Duodenal mucosa (tissue), 2 donors: ENCODE measurements around the gene PPT2.
"Not testable (repeated sequence)": the region's sequence is repeated elsewhere in the genome, so short reads cannot be mapped to it uniquely, and the experiment has no call there.

ENCODE experiments used
- H3K27ac ChIP-seq: one replicate; pipeline ENCODE4 v1.7.0; 2013; ENCODE audit warnings: low read depth, low read length
- H3K27me3 ChIP-seq, 2 donors: one replicate each; pipeline ENCODE4 v1.7.0; 2013; ENCODE audit warnings: low read length in 2 of 2, control low read depth in 1 of 2; ENCODE audit not compliant: insufficient read depth in 2 of 2, control insufficient read depth in 1 of 2
- H3K36me3 ChIP-seq, 2 donors: one replicate each; pipeline ENCODE4 v1.7.0; 2013; ENCODE audit warnings: low read length in 2 of 2, control low read depth in 1 of 2; ENCODE audit not compliant: insufficient read depth in 2 of 2, control insufficient read depth in 1 of 2
- H3K4me1 ChIP-seq, 2 donors: one replicate each; pipeline ENCODE4 v1.7.0; 2013; ENCODE audit warnings: low read length in 2 of 2, control low read depth in 1 of 2; ENCODE audit not compliant: insufficient read depth in 2 of 2, control insufficient read depth in 1 of 2
- H3K4me3 ChIP-seq, 2 donors: one replicate each; pipeline ENCODE4 v1.7.0; 2013; ENCODE audit warnings: low read length in 2 of 2, low read depth in 1 of 2
- H3K9ac ChIP-seq, 2 donors: one replicate each; pipeline ENCODE4 v1.7.0; 2013; ENCODE audit warnings: low read length in 2 of 2, low read depth in 1 of 2
- H3K9me3 ChIP-seq, 2 donors: one replicate each; pipeline ENCODE4 v1.7.0; 2013; ENCODE audit warnings: low read length in 2 of 2, control low read depth in 1 of 2; ENCODE audit not compliant: control insufficient read depth in 1 of 2

Gene PPT2

DNA sequence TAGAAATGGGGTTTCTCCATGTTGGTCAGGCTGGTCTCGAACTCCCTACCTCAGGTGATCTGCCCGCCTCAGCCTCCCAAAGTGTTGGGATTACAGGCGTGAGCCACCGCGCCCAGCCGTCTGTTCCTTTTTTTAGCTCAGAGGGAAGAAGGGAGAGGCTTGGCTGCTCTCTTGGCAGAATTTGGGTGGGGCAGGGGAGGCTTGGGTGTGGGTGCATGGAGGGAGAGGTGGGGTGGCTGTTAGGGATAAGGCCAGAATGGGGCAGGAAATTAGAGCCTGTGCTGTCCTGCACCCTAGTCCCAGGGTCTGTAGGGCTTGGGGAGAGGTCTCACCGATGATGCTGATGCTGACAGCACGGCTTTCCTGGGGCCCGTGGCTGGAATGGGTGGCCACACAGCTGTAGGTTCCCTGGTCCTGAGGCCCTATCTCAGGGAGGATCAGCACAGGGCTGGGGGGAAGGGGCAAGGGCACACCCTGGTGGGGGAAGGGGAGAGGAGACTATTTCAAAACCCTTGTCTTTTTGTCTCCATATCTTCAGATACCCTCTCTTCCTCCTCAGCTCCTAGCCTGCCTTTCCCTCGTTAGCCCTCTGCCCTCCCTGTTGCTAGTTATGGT lies 28.1 kb downstream of the PPT2 start:
- H3K36me3 ChIP-seq, result peaks cover 18 to 37% of the 10 kb centered on the region in 2 donors

GRCh38 chr6:32182555-32182981 lies 28.6 kb downstream of the PPT2 start:
- Histone ChIP-seq H3K27ac (no peak overlapping the region), H3K9ac (no peak overlapping the region)

More for the DNA sequence above, 28.1 kb downstream of the PPT2 start:
- H3K9me3 ChIP-seq, result no peaks in the 10 kb centered on the region
- no peak overlapping the region for H3K9ac ChIP-seq
- H3K4me3 ChIP-seq, result no peak overlapping the region
- no peaks in the 10 kb centered on the region for H3K27me3 ChIP-seq
- H3K4me1 ChIP-seq, result peaks cover 24 to 33% of the 10 kb centered on the region in 2 donors
- H3K27ac ChIP-seq, result no peak overlapping the region

GRCh38 chr6:32183030-32183429 lies 29.1 kb downstream of the PPT2 start:
- Histone ChIP-seq H3K36me3 (peaks cover 18 to 47% of the 10 kb centered on the region in 2 donors), H3K4me3 (no peak overlapping the region), H3K4me1 (peaks cover 31 to 39% of the 10 kb centered on the region in 2 donors), H3K9me3 (no peaks in the 10 kb centered on the region), H3K9ac (no peak overlapping the region), H3K27ac (no peak overlapping the region), H3K27me3 (no peaks in the 10 kb centered on the region)

More at GRCh38 chr6:32182555-32182981, 28.6 kb downstream of the PPT2 start:
- H3K4me1 ChIP-seq, result peaks cover 27 to 35% of the 10 kb centered on the region in 2 donors
- no peak overlapping the region for H3K4me3 ChIP-seq
- no peaks in the 10 kb centered on the region for H3K27me3 ChIP-seq
- peaks cover 18 to 43% of the 10 kb centered on the region in 2 donors for H3K36me3 ChIP-seq
- H3K9me3 ChIP-seq, result no peaks in the 10 kb centered on the region

DNA sequence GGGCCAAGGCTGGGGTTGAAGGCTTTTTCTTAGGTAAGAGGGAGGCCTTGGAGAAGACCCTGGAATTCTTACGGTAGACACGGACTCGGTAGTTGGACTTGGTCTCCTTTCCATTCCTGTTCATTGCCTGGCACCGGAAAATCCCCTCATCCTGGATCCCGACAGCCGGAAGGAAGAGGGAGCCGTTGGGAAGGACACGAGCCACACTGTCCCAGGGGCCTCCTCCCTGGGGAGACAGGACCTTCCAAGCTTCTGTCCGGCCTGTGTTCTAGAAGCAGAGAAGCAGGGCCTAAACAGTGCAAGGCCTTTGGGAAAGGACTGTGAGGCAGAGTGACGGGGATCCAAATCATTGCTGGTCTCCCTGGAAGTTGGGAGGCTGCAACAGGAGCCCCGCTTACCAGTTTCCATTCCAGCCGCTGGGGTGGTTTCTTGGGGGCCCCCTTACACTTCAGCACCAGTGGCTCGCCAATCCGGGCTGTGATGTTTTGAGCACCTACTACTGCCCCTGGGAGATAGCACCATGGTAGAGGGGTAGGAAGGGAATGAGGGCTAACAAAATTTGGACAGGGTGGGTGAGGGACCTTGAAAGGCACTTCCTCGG lies 29.6 kb downstream of the PPT2 start:
- no peaks in the 10 kb centered on the region for H3K9me3 ChIP-seq
- H3K36me3 ChIP-seq, result peaks cover 18 to 47% of the 10 kb centered on the region in 2 donors
- H3K9ac ChIP-seq, result peak overlapping the region in 1 of 2 donors; percentile 24
- no peaks in the 10 kb centered on the region for H3K27me3 ChIP-seq
- no peak overlapping the region for H3K4me3 ChIP-seq
- H3K27ac ChIP-seq, result no peak overlapping the region
- peaks cover 36 to 44% of the 10 kb centered on the region in 2 donors for H3K4me1 ChIP-seq

DNA sequence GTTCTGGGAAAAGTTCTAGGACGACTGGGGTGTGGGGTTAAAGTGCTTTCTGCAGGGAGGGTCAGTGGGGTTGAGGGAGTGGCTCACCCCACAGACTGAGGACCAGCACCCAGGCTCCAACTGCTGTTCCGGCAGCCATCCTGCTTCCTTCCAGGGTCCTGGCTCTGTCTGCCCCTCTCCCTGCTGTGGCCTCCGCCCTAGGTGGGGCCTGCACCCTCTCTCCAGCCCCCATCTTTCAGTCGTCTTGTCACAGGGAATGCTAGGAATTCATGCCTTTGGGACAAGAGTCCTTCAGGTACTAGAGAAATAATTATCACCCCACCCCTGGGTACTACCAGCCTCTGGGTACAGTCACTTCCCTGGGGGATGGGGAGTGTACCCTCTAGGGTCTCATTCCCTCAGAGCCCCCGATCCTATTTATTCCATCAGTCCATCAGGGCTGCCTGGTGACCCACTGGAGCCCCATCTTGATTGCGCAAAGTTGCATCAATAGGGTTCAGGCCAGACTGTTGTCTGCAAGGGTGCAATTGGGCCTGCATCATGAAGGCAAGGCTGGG lies 30.2 kb downstream of the PPT2 start, which contains the start of gene AGER:
Gene AGER, minus strand, starts transcription at position 170 of the 557 bp plus-strand sequence. Its CDS starts 31 bp downstream, at position 139.
- Histone ChIP-seq H3K9ac (peak within 1 kb of the TSS in 1 of 2 donors; percentile 24), H3K27me3 (no peaks in the 10 kb centered on the region), H3K27ac (no peak within 1 kb of the TSS), H3K9me3 (no peaks in the 10 kb centered on the region), H3K4me1 (peaks cover 39 to 44% of the 10 kb centered on the region in 2 donors), H3K36me3 (peaks cover 18 to 47% of the 10 kb centered on the region in 2 donors), H3K4me3 (no peak within 1 kb of the TSS)

- peaks cover 31 to 42% of the 10 kb centered on the region in 2 donors for H3K4me1 ChIP-seq
- H3K36me3 ChIP-seq, result peaks cover 18 to 41% of the 10 kb centered on the region in 2 donors
- peak overlapping the region; percentile 32 for H3K27ac ChIP-seq
- H3K27me3 ChIP-seq, H3K4me3 ChIP-seq, H3K9me3 ChIP-seq: not testable (repeated sequence)
- H3K9ac ChIP-seq, result peak overlapping the region in 1 of 2 donors; percentile 39
Observed at GRCh38 chr6:32185681-32186131, 31.8 kb downstream of the PPT2 start.

GRCh38 chr6:32186151-32186840 lies 32.4 kb downstream of the PPT2 start:
- Histone ChIP-seq H3K4me1 (peaks cover 33 to 48% of the 10 kb centered on the region in 2 donors), H3K27ac (peak overlapping the region; percentile 32), H3K9ac (peak overlapping the region in 1 of 2 donors; percentile 39), H3K36me3 (peaks cover 12 to 36% of the 10 kb centered on the region in 2 donors)
- not testable (repeated sequence) for H3K27me3 ChIP-seq, H3K4me3 ChIP-seq, H3K9me3 ChIP-seq

DNA sequence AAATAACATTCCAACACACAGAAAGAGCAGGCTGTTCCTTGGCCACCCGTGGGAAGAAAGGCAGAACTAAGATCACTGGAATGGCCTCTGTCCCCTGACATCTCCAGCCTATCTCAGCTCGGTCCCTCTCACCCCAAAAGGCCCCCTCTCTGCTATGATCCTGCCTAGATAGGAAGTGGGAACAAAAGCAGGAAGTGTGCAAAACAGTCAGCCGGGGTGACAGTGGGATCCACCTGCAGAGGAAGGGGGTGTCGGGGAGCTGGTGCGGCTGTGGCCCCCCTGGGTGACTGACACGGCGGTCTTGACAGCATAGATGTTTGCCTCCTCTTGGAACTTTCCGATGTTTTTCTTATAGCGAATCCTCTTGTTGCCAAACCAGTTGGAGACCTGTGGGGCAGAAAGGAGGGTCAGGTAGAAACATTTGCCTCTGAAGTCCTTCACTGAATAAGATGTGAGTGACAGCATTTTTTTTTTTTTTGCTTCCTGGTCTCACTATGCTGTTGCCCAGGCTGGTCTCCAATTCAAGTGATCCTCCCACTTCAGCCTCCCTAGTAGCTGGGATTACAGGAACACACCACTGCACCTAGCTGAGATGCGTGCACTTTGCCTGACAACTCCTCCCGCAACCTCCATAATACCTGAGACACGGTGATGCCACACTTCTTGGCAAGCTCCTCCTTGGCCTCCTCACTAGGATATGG lies 33.2 kb downstream of the PPT2 start:
- H3K9me3 ChIP-seq, result no peaks in the 10 kb centered on the region
- peaks cover 10 to 34% of the 10 kb centered on the region in 2 donors for H3K36me3 ChIP-seq
- peaks cover 40 to 44% of the 10 kb centered on the region in 2 donors for H3K4me1 ChIP-seq
- peak overlapping the region in 1 of 2 donors; percentile 32 for H3K4me3 ChIP-seq
- H3K27me3 ChIP-seq, result no peaks in the 10 kb centered on the region
- no peak overlapping the region for H3K27ac ChIP-seq
- H3K9ac ChIP-seq, result no peak overlapping the region

DNA sequence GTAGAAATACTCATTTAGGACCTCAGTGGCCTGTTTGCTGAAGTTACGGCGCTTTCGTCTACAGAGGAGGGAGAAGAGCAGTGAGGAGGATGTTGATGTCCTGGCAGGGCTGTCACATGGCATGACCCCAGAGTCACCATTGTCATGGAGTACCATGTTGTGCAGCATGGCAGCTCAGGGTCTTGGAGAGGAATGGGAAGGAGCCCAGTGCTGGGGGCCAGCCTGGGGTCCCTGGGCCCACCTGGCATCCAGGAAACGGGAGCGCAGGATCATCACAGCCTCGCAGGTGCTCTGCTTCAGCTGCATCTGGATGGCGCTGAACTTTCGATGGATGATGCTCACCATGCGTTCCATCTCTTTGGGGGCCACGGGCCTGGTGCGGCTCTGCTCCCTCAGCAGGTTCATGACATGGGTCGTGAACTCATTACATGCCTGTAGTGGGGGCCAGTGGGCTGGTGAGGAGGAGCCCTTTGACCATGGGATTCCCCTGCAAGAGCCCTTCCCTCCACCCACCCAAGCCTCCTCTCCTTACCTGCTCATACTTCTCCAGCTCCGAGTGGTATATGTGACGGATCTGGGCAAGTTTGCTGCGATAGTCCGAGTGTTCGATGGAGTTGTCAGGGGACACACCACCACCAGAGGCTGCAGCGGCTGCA lies 33.9 kb downstream of the PPT2 start:
- H3K9ac ChIP-seq, H3K27me3 ChIP-seq, H3K9me3 ChIP-seq: not testable (repeated sequence)
- peak overlapping the region; percentile 74 to 85 for H3K4me3 ChIP-seq
- H3K4me1 ChIP-seq, result peaks cover 44 to 46% of the 10 kb centered on the region in 2 donors
- H3K27ac ChIP-seq, result peak overlapping the region; percentile 10
- H3K36me3 ChIP-seq, result peaks cover 10 to 27% of the 10 kb centered on the region in 2 donors
